Superior temporal gyrus (tissue), 1 donor: Measurements from ENCODE around the gene SELENBP1.
"Not testable (repeated sequence)": the region's sequence is repeated elsewhere in the genome, so short reads cannot be mapped to it uniquely, and the experiment has no call there.

ENCODE experiments used
- DNase-seq: peaks from one replicate; pipeline ENCODE4 v3.0.0-alpha.2; 2016; ENCODE audit errors: extremely low spot score

The SELENBP1 gene

DNA sequence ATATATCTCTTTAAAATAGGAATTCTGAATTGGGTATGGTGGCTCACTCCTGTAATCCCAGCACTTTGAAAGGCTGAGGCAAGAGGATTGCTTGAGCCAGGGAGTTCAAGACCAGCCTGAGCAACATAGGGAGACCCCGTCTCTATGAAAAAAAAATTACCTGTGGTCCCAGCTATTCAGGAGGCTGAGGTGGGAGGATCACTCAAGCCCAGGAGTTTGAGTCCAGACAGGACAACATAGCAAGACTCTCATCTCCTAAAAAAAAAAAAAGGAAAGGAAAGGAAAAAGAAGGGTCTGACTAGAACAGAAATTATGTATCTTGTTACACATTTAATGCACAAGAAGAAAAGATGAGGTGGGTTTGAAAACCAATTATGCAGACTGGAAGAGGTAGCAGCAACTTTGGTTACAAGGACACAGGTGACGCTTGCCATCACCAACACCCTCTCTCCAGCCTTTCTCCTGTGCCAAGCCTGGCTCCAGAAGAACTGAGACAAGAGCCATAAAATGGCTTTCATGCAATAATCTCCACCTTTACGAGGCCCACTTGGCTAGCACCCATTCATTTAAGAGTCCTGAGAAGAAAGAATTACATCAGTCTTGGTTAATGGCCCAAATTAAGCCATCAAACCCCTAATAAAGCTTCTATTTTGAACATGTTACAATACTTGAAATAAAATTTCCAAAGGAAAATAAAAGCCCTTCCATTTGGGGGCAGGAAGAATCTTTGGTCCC, 4.8 kb upstream of the SELENBP1 start:
- no peak for DNase-seq

DNA sequence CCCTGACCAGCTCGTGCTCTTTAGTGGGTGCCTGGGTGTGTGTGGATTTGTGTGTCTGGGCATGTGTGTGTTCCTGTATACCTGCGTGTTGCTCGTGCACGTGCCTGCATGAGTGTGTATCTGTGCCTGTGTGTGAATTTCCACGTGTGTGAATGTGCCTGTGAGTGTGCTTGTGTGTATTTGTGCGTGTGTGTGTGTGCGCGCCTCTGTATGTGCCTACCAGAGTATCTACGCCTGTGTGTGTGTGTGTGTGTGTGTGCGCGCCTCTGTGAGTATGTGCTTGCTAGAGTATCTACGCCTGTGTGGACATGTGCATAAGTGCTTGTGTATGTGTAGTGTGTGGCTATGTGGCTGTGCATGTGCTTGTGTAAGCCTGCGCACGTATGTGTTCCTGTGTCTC, 691 bp upstream of the SELENBP1 start:
- DNase-seq, result no peak

GRCh38 chr1:151371370-151372057, 991 bp downstream of the SELENBP1 start:
- DNase-seq, result peak; percentile 53

- no peak for DNase-seq
Measured at GRCh38 chr1:151370211-151370911, 2.1 kb downstream of the SELENBP1 start.

DNA sequence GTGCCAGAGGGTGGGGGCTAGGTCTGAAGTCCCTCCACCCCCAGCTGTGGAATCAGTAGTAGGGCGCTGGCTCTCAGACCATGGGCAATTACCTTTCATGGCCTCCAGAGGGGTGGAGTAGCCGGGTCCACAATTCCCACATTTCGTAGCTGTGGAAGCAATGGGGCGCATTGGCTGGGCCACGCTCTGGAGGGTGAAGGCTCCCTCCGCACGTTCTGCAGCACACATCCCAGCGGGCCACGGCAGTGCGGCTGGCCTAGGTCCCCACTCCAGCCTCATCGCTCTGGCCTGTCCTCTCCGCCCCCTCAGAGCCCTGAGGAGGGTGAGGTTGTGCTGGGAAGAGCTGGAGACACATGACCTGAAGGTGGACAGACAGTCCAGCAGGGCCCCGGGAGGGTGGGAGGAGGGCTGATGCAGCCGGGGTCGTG, 2.9 kb downstream of the SELENBP1 start:
- DNase-seq, result no peak

GRCh38 chr1:151369302-151369610, 3.2 kb downstream of the SELENBP1 start:
- no peak for DNase-seq

DNA sequence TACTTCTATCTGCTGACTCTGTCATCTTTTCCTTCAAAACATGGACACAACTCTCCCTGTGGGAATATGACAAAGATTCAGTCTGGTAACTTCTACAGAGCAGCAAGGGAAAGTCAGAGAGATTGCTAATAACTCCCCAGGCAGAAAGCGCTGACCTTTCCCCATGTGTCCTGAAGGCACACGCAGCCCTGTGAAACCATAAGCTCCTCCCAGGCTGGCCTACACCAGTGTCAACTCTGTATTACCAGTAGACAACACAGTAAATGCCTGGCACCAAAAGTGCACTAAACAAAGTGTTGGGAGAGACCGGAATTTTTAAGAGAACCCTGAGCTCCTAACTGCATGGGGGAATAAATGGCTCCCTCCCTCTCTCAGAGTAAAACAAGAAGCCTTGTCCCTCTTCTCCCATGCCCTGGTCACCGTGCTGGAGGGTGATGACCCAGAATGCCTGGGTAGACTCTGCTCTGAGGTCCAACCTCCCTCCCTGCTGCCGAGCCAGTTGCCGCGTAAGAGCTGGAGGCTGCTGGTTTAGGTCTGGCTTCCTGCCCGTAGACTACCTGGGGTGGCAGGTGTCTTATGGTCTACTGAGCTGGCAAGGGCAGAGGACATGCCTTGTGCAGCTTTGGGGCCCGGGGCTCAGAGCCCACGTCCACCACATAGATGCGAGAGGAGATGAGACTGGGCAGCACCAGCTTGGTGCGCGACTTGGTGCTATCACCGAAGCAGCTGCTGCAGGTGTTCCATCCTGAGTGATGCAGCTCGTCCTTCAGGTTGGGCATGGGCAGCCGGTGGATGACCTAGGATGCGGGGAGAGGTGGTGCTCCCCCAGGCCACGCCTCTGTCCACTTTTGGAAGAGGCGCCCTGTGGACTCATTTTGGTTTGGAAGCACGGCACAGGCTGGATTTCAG, 3.9 kb downstream of the SELENBP1 start:
- no peak for DNase-seq

GRCh38 chr1:151367658-151368392, 4.7 kb downstream of the SELENBP1 start:
- DNase-seq, result no peak

DNA sequence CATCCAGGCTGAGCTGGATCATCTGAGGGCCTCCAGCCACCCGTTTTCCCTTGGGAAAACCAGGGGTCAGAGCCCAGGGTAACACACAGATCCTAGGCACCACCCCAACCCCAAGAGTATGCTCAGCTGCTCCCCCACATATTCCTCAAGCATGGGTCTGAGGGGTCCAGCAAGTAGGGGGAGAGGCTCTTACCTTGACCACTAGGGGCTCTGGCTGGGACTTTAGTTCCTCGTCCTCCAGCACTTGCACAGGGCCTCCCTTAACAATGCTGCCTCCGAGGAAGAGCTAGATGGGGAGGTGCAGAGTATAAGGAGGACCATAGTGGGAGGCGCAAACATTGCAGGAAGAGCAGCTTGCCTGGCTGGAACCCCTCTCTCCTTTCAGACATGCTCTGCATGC, 7.5 kb downstream of the SELENBP1 start:
- DNase-seq, result no peak

GRCh38 chr1:151362308-151363155, 10.0 kb downstream of the SELENBP1 start:
- DNase-seq, result no peak

GRCh38 chr1:151361883-151362282, 10.6 kb downstream of the SELENBP1 start:
- no peak for DNase-seq

DNA sequence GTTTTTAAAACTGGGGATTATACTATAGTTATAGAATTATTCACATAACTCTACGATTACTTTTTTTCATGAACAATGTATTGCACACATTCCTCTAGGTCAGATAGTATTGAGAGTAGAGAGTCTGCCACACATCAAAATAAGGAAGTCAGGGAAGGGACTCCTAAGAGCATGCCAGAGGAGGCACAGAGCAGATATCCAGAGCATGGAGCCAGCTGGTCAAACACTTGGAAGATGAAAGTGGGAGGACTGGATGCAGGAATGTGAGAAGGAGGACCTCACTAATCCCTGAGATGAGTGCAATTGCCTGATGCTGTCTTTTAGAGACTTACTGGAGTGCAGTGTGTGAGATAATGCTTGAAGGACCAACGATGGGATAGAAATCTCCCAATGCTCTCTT, 15.8 kb downstream of the SELENBP1 start:
- DNase-seq, result no peak

DNA sequence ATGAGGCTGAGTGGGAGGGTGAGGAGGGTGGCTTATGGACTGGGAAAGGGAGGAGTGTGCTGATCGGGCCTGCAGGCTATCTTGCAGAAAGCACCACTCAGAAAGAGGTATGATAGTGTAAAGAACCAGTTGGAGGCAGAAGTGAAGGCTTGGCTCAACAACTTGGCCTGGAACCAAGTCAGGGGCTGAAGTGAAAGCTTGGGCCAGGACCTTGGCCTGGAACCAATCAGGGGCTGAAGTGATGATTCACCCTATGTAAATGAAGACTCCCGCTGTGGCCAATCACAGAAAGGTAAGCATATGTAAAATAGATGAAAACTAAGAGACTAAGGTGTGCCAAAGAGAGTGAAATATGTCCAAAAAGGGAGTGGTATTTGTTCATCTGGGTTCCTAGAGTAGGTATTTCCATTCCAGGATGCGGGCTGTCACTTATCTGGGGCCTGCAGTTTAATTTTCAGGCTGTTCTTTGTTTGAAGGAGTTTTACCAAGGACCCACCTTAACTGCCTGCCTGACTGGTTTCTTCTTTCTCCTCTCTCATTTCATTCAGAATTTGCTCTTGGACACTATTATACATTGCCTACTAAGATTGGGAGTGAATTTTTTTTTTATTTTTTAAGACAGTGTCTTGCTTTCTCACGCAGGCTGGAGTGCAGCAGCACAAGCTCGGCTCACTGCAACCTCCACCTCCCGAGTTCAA, 20.3 kb downstream of the SELENBP1 start:
- no peak for DNase-seq

DNA sequence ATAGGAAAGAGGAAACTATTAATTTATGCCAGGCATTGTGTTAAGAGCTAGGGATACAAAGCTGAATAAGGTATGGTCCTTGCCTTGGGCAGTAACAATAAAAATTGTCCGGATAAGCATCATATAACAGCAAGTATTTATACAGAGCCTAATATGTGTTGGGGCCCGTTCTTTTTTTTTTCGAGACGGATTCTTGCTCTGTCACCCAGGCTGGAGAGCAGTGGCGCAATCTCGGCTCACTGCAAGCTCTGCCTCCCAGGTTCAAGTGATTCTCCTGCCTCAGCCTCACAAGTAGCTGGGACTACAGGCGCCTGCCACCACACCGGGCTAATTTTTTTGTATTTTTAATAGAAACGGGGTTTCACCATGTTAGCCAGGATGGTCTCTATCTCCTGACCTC, 22.2 kb downstream of the SELENBP1 start:
- not testable (repeated sequence) for DNase-seq

GRCh38 chr1:151347523-151348246, 24.8 kb downstream of the SELENBP1 start:
- no peak for DNase-seq

DNA sequence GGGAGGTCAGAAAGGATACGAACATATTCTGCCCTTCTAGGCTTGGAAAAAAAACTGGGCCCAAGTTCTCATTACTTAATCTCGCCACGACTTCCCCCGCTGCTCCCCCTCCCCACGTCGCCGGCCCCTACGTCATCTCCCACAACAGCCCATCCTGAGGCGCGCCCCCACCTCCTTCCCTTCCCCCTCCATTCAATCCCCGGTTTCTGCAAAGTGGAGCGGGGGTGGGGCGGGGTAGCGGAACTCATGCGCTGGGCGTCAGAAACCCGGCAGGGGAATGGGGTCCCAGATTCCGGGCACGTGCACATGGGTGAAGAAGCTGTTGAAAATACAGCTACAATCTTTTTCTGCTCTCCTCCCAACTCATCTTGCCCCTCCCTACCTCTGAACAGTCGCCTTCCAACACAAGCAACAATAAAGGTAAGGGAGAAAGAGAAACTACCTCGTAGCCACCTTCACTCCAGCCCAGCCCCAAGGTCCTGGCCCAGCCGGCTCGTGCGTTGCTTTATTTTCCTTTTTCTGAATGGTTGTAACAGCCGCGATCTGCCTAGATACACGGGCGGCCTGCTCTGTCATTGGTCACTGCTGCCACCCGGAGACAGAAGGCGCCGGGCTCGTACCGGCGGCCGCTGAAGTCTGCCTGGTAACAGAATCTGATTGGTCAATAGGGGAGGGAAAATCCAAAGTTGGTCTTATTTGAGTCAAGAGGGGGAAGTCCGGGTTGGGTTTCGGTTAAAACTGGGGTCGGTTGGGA, 25.6 kb downstream of the SELENBP1 start, which contains the start of gene RFX5:
Gene RFX5 (minus strand): TSS at position 484 of the 754 bp plus-strand sequence. CDS start 932 bp downstream, outside the sequence.
- peak; percentile 96 for DNase-seq

- no peak for DNase-seq
Measured at GRCh38 chr1:151346082-151346768, 26.3 kb downstream of the SELENBP1 start.
